ENCODE measurements around the gene ERO1B.

- no peak for TF ChIP-seq CTCF (conservative IDR thresholded peaks at IDR 0.05; ENCODE audit: low read length)
- no peak for TF ChIP-seq EZH2phosphoT487 (IDR thresholded peaks at IDR 0.05; ENCODE audit: borderline replicate concordance)
These were observed 12.3 kb downstream of the ERO1B start for GRCh38 chr1:236269439-236269838.

Data from Loucy (cell line).